ENCODE data around the gene KMT5C.

Gene KMT5C

GRCh38 chr19:55384920-55385723 is 45.4 kb downstream of the KMT5C start (continued):
- TF ChIP-seq, protein P1, sequence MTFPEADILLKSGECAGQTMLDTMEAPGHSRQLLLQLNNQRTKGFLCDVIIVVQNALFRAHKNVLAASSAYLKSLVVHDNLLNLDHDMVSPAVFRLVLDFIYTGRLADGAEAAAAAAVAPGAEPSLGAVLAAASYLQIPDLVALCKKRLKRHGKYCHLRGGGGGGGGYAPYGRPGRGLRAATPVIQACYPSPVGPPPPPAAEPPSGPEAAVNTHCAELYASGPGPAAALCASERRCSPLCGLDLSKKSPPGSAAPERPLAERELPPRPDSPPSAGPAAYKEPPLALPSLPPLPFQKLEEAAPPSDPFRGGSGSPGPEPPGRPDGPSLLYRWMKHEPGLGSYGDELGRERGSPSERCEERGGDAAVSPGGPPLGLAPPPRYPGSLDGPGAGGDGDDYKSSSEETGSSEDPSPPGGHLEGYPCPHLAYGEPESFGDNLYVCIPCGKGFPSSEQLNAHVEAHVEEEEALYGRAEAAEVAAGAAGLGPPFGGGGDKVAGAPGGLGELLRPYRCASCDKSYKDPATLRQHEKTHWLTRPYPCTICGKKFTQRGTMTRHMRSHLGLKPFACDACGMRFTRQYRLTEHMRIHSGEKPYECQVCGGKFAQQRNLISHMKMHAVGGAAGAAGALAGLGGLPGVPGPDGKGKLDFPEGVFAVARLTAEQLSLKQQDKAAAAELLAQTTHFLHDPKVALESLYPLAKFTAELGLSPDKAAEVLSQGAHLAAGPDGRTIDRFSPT (tag by site-specific recombination; IDR thresholded peaks at IDR 0.05) = peak; percentile 65; the same call in 1 of the 2 replicates
- TF ChIP-seq ZNF571 (tag by site-specific recombination; IDR thresholded peaks at IDR 0.05) (no peak), PRDM1 (tag by site-specific recombination; IDR thresholded peaks at IDR 0.05) (no peak), GLIS2 (tag by site-specific recombination; IDR thresholded peaks at IDR 0.05) (peak; percentile 40; the same call in 1 of the 2 replicates), BCL11A (tag by site-specific recombination; IDR thresholded peaks at IDR 0.05; ENCODE audit: low read depth) (no peak), ZFHX2 (tag by site-specific recombination; conservative IDR thresholded peaks at IDR 0.05) (peak; percentile 35), ZIC2 (tag by site-specific recombination; IDR thresholded peaks at IDR 0.05) (peak; percentile 46), ZNF280D (tag by site-specific recombination; IDR thresholded peaks at IDR 0.05) (no peak), YY1 (tag by site-specific recombination; IDR thresholded peaks at IDR 0.05) (no peak), ZNF174 (tag by site-specific recombination; IDR thresholded peaks at IDR 0.05) (no peak), ZBTB48 (tag by site-specific recombination; IDR thresholded peaks at IDR 0.05) (0 out of 2 replicates have a peak, but pooled peaks have one; percentile 25), ZNF311 (tag by site-specific recombination; IDR thresholded peaks at IDR 0.05; ENCODE audit: borderline replicate concordance) (no peak), MEIS1 (CRISPR knock-in tag; IDR thresholded peaks at IDR 0.05; ENCODE audit: borderline replicate concordance) (no peak), SETDB1 (IDR thresholded peaks at IDR 0.05; ENCODE audit: insufficient read length, low read length) (no peak), SCRT2 (tag by site-specific recombination; IDR thresholded peaks at IDR 0.05) (peak; percentile 45; the same call in 1 of the 2 replicates), ZNF704 (tag by site-specific recombination; IDR thresholded peaks at IDR 0.05) (no peak), ZNF639 (tag by site-specific recombination; IDR thresholded peaks at IDR 0.05) (no peak), KLF9 (tag by site-specific recombination; IDR thresholded peaks at IDR 0.05; ENCODE audit: low read depth) (no peak), ZNF274 (IDR thresholded peaks at IDR 0.05; ENCODE audit: low read length) (no peak), ZNF274 (tag by site-specific recombination; IDR thresholded peaks at IDR 0.05; ENCODE audit: borderline replicate concordance) (no peak), TCF7L2 (IDR thresholded peaks at IDR 0.05; ENCODE audit: borderline replicate concordance, low read depth, low read length) (no peak), ZNF335 (tag by site-specific recombination; conservative IDR thresholded peaks at IDR 0.05) (peak; percentile 93)
- TF ChIP-seq, protein P2, sequence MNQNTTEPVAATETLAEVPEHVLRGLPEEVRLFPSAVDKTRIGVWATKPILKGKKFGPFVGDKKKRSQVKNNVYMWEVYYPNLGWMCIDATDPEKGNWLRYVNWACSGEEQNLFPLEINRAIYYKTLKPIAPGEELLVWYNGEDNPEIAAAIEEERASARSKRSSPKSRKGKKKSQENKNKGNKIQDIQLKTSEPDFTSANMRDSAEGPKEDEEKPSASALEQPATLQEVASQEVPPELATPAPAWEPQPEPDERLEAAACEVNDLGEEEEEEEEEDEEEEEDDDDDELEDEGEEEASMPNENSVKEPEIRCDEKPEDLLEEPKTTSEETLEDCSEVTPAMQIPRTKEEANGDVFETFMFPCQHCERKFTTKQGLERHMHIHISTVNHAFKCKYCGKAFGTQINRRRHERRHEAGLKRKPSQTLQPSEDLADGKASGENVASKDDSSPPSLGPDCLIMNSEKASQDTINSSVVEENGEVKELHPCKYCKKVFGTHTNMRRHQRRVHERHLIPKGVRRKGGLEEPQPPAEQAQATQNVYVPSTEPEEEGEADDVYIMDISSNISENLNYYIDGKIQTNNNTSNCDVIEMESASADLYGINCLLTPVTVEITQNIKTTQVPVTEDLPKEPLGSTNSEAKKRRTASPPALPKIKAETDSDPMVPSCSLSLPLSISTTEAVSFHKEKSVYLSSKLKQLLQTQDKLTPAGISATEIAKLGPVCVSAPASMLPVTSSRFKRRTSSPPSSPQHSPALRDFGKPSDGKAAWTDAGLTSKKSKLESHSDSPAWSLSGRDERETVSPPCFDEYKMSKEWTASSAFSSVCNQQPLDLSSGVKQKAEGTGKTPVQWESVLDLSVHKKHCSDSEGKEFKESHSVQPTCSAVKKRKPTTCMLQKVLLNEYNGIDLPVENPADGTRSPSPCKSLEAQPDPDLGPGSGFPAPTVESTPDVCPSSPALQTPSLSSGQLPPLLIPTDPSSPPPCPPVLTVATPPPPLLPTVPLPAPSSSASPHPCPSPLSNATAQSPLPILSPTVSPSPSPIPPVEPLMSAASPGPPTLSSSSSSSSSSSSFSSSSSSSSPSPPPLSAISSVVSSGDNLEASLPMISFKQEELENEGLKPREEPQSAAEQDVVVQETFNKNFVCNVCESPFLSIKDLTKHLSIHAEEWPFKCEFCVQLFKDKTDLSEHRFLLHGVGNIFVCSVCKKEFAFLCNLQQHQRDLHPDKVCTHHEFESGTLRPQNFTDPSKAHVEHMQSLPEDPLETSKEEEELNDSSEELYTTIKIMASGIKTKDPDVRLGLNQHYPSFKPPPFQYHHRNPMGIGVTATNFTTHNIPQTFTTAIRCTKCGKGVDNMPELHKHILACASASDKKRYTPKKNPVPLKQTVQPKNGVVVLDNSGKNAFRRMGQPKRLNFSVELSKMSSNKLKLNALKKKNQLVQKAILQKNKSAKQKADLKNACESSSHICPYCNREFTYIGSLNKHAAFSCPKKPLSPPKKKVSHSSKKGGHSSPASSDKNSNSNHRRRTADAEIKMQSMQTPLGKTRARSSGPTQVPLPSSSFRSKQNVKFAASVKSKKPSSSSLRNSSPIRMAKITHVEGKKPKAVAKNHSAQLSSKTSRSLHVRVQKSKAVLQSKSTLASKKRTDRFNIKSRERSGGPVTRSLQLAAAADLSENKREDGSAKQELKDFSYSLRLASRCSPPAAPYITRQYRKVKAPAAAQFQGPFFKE (tag by site-specific recombination; IDR thresholded peaks at IDR 0.05; ENCODE audit: borderline replicate concordance) = no peak
- TF ChIP-seq, protein P3, sequence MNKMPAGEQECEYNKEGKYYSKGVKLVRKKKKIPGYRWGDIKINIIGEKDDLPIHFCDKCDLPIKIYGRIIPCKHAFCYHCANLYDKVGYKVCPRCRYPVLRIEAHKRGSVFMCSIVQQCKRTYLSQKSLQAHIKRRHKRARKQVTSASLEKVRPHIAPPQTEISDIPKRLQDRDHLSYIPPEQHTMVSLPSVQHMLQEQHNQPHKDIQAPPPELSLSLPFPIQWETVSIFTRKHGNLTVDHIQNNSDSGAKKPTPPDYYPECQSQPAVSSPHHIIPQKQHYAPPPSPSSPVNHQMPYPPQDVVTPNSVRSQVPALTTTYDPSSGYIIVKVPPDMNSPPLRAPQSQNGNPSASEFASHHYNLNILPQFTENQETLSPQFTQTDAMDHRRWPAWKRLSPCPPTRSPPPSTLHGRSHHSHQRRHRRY (tag by site-specific recombination; IDR thresholded peaks at IDR 0.05) = no peak
